HepG2 (cell line): ENCODE data around the gene KAZALD1. TPM values are rescaled to one million over a fixed set of nuclear protein-coding genes. Genes with fewer than 3 reads are reported as not detected.
A peak's percentile ranks its signal among the peaks of the same experiment; 100 is the strongest.
"Not testable (repeated sequence)": the region's sequence is repeated elsewhere in the genome, so short reads cannot be mapped to it uniquely, and the experiment has no call there.

ENCODE experiments used
- EP300 ChIP-seq, 3 experiments: sonication (generic) in 1 of 3; formaldehyde crosslinking in 1 of 3; IDR thresholded peaks; 2 replicates each; pipeline versions ENCODE4 v1.5.1 to v1.6.1; 2011 to 2020; ENCODE audit warnings: low read depth in 2 of 3, low read length in 2 of 3, borderline replicate concordance in 1 of 3, improper control_type of control experiment in 1 of 3, mild to moderate bottlenecking in 1 of 3, missing genetic modification reagents in 1 of 3, moderate library complexity in 1 of 3
- FOXO1 ChIP-seq: sonication (generic); formaldehyde crosslinking; IDR thresholded peaks from 2 replicates; pipeline ENCODE4 v1.4.0; 2020; ENCODE audit warnings: missing genetic modification reagents
- GATA4 ChIP-seq: sonication (generic); IDR thresholded peaks from 2 replicates; pipeline ENCODE4 v1.6.1; 2016; ENCODE audit warnings: antibody characterized with exemption, low read depth, borderline replicate concordance
- HDAC1 ChIP-seq: sonication (generic); formaldehyde crosslinking; IDR thresholded peaks from 2 replicates; pipeline ENCODE4 v1.5.1; 2020; ENCODE audit warnings: mild to moderate bottlenecking, missing genetic modification reagents
- HNF4G ChIP-seq, 2 experiments: sonication (generic) in 1 of 2; formaldehyde crosslinking in 1 of 2; IDR thresholded peaks; 2 replicates each; pipeline versions ENCODE4 v1.4.0 to v1.6.1; 2011 to 2020; ENCODE audit warnings: borderline replicate concordance in 2 of 2, low read depth in 2 of 2, mild to moderate bottlenecking in 2 of 2, low read length in 1 of 2, missing genetic modification reagents in 1 of 2, moderate library complexity in 1 of 2
- NCOA2 ChIP-seq: sonication (generic); formaldehyde crosslinking; IDR thresholded peaks from 2 replicates; pipeline ENCODE4 v1.8.0; 2022; ENCODE audit warnings: inconsistent platforms
- NCOR1 ChIP-seq: fragments of 200-600 bp; sonication (generic); IDR thresholded peaks from 2 replicates; pipeline ENCODE4 v1.7.0; 2017; ENCODE audit warnings: antibody characterized with exemption, low read length, borderline replicate concordance
- PITX1 ChIP-seq: sonication (generic); formaldehyde crosslinking; IDR thresholded peaks from 2 replicates; pipeline ENCODE4 v1.5.1; 2020; ENCODE audit warnings: mild to moderate bottlenecking, missing genetic modification reagents
- PPARG ChIP-seq: conservative IDR thresholded peaks from 2 replicates; pipeline ENCODE4 v1.6.1; 2016; ENCODE audit warnings: missing biosample characterization, missing genetic modification reagents
- SALL1 ChIP-seq: sonication (generic); formaldehyde crosslinking; IDR thresholded peaks from 2 replicates; pipeline ENCODE4 v1.8.0; 2022; ENCODE audit warnings: mild to moderate bottlenecking, missing genetic modification reagents
- SOX13 ChIP-seq, 3 experiments: fragments of 450-650 bp in 1 of 3; sonication (generic) in 1 of 3; formaldehyde crosslinking in 1 of 3; IDR thresholded peaks in 2 of 3; conservative IDR thresholded peaks in 1 of 3; 2 replicates each; pipeline versions ENCODE4 v1.5.0 to v1.6.1; 2016 to 2020; ENCODE audit warnings: antibody characterized with exemption in 1 of 3, mild to moderate bottlenecking in 1 of 3, missing compliant biosample characterization in 1 of 3, missing genetic modification reagents in 1 of 3, moderate library complexity in 1 of 3
- ZBTB7B ChIP-seq: sonication (generic); formaldehyde crosslinking; IDR thresholded peaks from 2 replicates; pipeline ENCODE4 v1.4.0; 2020; ENCODE audit warnings: missing genetic modification reagents
- ZNF331 ChIP-seq: sonication (generic); formaldehyde crosslinking; IDR thresholded peaks from 2 replicates; pipeline ENCODE4 v1.4.0; 2020; ENCODE audit warnings: missing genetic modification reagents
- ZNF629 ChIP-seq: sonication (generic); formaldehyde crosslinking; conservative IDR thresholded peaks from 2 replicates; pipeline ENCODE4 v1.5.0; 2020; ENCODE audit warnings: missing genetic modification reagents
- polyA plus RNA-seq, 8 experiments: library from polyadenylated mRNA; depleted of rRNA in 3 of 8; stranded (reverse) in 7 of 8; unstranded in 1 of 8; fragments of >200 nt; fragmentation: Illumina TruSeq in 4 of 8; extraction: Trizol in 4 of 8; gene quantifications; 2 replicates each; pipeline versions ENCODE4 v1.2.1 to v1.2.3, GENCODE V29; 2011 to 2016; ENCODE audit warnings: low read depth in 4 of 8, missing spikeins in 1 of 8, mixed read lengths in 1 of 8; ENCODE audit not compliant: insufficient read depth in 1 of 8
- total RNA-seq, 5 experiments: library from RNA; depleted of rRNA; stranded (reverse); fragments of >200 nt; fragmentation: Illumina TruSeq; extraction: Trizol; gene quantifications; 2 replicates each; pipeline ENCODE4 v1.2.3, GENCODE V29; 2016; ENCODE audit warnings: low read depth in 1 of 5
- TF ChIP-seq, protein P1 (sequence below): sonication (generic); formaldehyde crosslinking; IDR thresholded peaks from 2 replicates; pipeline ENCODE4 v1.4.0; 2020; ENCODE audit warnings: missing genetic modification reagents, borderline replicate concordance
- TF ChIP-seq, protein P2 (sequence below): sonication (generic); formaldehyde crosslinking; IDR thresholded peaks from 2 replicates; pipeline ENCODE4 v1.4.0; 2020; ENCODE audit warnings: missing genetic modification reagents, borderline replicate concordance
- TF ChIP-seq, protein P3 (sequence below): sonication (generic); formaldehyde crosslinking; IDR thresholded peaks from 2 replicates; pipeline ENCODE4 v1.9.0; 2022; ENCODE audit warnings: missing genetic modification reagents, mild to moderate bottlenecking, borderline replicate concordance
- TF ChIP-seq, protein P4 (sequence below): IDR thresholded peaks from 2 replicates; pipeline ENCODE4 v1.6.1; 2018; ENCODE audit warnings: missing genetic modification reagents, mild to moderate bottlenecking, missing compliant biosample characterization

KAZALD1 gene
- total and polyA plus RNA-seq, 2 of the 13 experiments (the other 11 are each of a cell fraction or from before 2014, with no cell fraction given), result 16.7 to 27.7 TPM

DNA sequence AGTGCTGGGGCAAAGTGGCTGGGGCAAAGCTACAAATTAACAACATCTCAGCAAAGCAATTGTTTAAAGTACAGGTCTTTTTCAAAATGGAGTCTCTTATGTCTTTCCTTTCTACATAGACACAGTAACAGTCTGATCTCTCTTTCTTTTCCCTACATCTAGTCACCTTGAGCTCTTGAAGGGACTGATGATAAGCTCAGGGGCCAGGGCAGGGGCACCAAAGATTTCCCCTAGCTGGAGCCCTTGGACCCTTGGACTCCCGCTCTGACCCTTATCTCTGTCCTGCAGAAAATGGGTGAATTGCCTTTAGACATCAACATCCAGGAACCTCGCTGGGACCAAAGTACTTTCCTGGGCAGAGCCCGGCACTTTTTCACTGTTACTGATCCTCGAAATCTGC is 27.4 kb upstream of the KAZALD1 start (continued):
- TF ChIP-seq, protein P1, sequence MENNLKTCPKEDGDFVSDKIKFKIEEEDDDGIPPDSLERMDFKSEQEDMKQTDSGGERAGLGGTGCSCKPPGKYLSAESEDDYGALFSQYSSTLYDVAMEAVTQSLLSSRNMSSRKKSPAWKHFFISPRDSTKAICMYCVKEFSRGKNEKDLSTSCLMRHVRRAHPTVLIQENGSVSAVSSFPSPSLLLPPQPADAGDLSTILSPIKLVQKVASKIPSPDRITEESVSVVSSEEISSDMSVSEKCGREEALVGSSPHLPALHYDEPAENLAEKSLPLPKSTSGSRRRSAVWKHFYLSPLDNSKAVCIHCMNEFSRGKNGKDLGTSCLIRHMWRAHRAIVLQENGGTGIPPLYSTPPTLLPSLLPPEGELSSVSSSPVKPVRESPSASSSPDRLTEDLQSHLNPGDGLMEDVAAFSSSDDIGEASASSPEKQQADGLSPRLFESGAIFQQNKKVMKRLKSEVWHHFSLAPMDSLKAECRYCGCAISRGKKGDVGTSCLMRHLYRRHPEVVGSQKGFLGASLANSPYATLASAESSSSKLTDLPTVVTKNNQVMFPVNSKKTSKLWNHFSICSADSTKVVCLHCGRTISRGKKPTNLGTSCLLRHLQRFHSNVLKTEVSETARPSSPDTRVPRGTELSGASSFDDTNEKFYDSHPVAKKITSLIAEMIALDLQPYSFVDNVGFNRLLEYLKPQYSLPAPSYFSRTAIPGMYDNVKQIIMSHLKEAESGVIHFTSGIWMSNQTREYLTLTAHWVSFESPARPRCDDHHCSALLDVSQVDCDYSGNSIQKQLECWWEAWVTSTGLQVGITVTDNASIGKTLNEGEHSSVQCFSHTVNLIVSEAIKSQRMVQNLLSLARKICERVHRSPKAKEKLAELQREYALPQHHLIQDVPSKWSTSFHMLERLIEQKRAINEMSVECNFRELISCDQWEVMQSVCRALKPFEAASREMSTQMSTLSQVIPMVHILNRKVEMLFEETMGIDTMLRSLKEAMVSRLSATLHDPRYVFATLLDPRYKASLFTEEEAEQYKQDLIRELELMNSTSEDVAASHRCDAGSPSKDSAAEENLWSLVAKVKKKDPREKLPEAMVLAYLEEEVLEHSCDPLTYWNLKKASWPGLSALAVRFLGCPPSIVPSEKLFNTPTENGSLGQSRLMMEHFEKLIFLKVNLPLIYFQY (CRISPR knock-in tag), result 0 out of 2 replicates have a peak, but pooled peaks have one; percentile 14
- TF ChIP-seq, protein P2, sequence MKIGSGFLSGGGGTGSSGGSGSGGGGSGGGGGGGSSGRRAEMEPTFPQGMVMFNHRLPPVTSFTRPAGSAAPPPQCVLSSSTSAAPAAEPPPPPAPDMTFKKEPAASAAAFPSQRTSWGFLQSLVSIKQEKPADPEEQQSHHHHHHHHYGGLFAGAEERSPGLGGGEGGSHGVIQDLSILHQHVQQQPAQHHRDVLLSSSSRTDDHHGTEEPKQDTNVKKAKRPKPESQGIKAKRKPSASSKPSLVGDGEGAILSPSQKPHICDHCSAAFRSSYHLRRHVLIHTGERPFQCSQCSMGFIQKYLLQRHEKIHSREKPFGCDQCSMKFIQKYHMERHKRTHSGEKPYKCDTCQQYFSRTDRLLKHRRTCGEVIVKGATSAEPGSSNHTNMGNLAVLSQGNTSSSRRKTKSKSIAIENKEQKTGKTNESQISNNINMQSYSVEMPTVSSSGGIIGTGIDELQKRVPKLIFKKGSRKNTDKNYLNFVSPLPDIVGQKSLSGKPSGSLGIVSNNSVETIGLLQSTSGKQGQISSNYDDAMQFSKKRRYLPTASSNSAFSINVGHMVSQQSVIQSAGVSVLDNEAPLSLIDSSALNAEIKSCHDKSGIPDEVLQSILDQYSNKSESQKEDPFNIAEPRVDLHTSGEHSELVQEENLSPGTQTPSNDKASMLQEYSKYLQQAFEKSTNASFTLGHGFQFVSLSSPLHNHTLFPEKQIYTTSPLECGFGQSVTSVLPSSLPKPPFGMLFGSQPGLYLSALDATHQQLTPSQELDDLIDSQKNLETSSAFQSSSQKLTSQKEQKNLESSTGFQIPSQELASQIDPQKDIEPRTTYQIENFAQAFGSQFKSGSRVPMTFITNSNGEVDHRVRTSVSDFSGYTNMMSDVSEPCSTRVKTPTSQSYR (CRISPR knock-in tag), result peak; percentile 25; the same call in 1 of the 2 replicates
- not testable (repeated sequence) for TF ChIP-seq SOX13 (IDR thresholded peaks at IDR 0.05); EP300 (CRISPR knock-in tag; IDR thresholded peaks at IDR 0.05; ENCODE audit: borderline replicate concordance)
- peak in 1 of 2 experiments; percentile 39; a peak in 1 of 4 replicates for TF ChIP-seq SOX13 (CRISPR knock-in tag; conservative IDR thresholded peaks at IDR 0.05 in 1 of 2, IDR thresholded peaks at IDR 0.05 in 1 of 2)
- TF ChIP-seq PPARG (CRISPR knock-in tag), result peak; percentile 59
- TF ChIP-seq, protein P3, sequence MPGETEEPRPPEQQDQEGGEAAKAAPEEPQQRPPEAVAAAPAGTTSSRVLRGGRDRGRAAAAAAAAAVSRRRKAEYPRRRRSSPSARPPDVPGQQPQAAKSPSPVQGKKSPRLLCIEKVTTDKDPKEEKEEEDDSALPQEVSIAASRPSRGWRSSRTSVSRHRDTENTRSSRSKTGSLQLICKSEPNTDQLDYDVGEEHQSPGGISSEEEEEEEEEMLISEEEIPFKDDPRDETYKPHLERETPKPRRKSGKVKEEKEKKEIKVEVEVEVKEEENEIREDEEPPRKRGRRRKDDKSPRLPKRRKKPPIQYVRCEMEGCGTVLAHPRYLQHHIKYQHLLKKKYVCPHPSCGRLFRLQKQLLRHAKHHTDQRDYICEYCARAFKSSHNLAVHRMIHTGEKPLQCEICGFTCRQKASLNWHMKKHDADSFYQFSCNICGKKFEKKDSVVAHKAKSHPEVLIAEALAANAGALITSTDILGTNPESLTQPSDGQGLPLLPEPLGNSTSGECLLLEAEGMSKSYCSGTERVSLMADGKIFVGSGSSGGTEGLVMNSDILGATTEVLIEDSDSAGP, result peak; percentile 41; the same call in 1 of the 2 replicates
- TF ChIP-seq FOXO1, result peak; percentile 55; the same call in 1 of the 2 replicates
- 0 out of 2 replicates have a peak, but pooled peaks have one; percentile 20 for TF ChIP-seq GATA4
- peak; percentile 89 for TF ChIP-seq HNF4G (IDR thresholded peaks at IDR 0.05; ENCODE audit: borderline replicate concordance, low read depth, low read length)
- TF ChIP-seq HNF4G (CRISPR knock-in tag; IDR thresholded peaks at IDR 0.05; ENCODE audit: borderline replicate concordance, low read depth), result peak; percentile 48; the same call in 1 of the 2 replicates
- TF ChIP-seq NCOA2 (CRISPR knock-in tag), result peak; percentile 53; the same call in 1 of the 2 replicates
- TF ChIP-seq EP300 (IDR thresholded peaks at IDR 0.05; ENCODE audit: low read depth in 2 of 2, low read length in 2 of 2), result peak in 1 of 2 experiments; percentile 66; a peak in 2 of 4 replicates
- TF ChIP-seq PITX1 (CRISPR knock-in tag), result 0 out of 2 replicates have a peak, but pooled peaks have one; percentile 46
- TF ChIP-seq ZNF331, result 0 out of 2 replicates have a peak, but pooled peaks have one; percentile 33
- peak; percentile 65; the same call in 1 of the 2 replicates for TF ChIP-seq NCOR1
- TF ChIP-seq, protein P4, sequence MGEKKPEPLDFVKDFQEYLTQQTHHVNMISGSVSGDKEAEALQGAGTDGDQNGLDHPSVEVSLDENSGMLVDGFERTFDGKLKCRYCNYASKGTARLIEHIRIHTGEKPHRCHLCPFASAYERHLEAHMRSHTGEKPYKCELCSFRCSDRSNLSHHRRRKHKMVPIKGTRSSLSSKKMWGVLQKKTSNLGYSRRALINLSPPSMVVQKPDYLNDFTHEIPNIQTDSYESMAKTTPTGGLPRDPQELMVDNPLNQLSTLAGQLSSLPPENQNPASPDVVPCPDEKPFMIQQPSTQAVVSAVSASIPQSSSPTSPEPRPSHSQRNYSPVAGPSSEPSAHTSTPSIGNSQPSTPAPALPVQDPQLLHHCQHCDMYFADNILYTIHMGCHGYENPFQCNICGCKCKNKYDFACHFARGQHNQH, result 0 out of 2 replicates have a peak, but pooled peaks have one; percentile 45
- TF ChIP-seq SALL1 (CRISPR knock-in tag), result peak; percentile 71
- TF ChIP-seq ZBTB7B (CRISPR knock-in tag), result peak; percentile 70
- peak; percentile 91 for TF ChIP-seq ZNF629
- TF ChIP-seq HDAC1 (CRISPR knock-in tag), result peak; percentile 66
